Measurements from ENCODE around the gene PIKFYVE.

DNA sequence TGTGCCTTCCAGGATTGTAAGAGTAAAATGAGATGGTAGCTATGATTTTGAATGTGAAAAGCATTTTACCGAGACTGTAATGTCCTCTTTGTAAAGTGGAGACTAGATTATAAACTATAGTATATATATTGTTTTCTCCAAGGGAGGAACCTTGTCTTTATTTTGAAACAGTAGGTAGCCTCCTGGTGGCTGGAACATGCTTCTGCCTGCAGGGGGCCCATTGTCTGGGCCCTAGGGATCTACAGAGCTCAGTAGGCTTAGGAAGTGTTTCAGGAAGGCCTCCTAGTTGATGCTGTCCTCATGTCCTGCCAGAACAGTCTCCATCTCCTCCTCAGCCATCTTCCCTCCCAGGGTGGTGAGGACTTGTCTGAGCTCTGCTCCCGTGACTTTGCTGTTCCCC is 3.0 kb downstream of the PIKFYVE start:
- no peak for TF ChIP-seq POLR2A (IDR thresholded peaks at IDR 0.05; ENCODE audit: low read depth, low read length)
- TF ChIP-seq POLR2AphosphoS5 (IDR thresholded peaks at IDR 0.05; ENCODE audit: low read depth, low read length), result no peak
- no peak for TF ChIP-seq TAF1 (IDR thresholded peaks at IDR 0.05; ENCODE audit: borderline replicate concordance, low read depth, low read length)
